A673 (cell line): ENCODE data around the gene DUXB. TPM values are rescaled to one million over a fixed set of nuclear protein-coding genes. Genes with fewer than 3 reads are reported as not detected.

Experiments
- BruUV-seq: library from RNA; stranded (reverse); fragments of 400-500 nt; replicated peaks from 2 replicates; lab custom pipeline; 2021; lab: Mats Ljungman, UMichigan
- CTCF ChIA-PET: fragments of 300-600 bp; sonication (Branson Sonifier 250); formaldehyde crosslinking; loops from one replicate; lab custom pipeline; 2022; ENCODE audit warnings: antibody characterized with exemption; lab: Charles Lee
- POLR2A ChIA-PET: fragments of 300-600 bp; sonication (Branson Sonifier 250); formaldehyde crosslinking; loops from one replicate; lab custom pipeline; 2022; ENCODE audit warnings: antibody characterized with exemption; ENCODE audit not compliant: low non-redundant PET; lab: Charles Lee
- DNase-seq: peaks from one replicate; pipeline ENCODE4 v3.0.0-alpha.2; 2015; ENCODE audit warnings: low spot score
- H3K27ac ChIP-seq: fragments of 200-600 bp; sonication (generic); 2 replicates; pipeline ENCODE4 v1.5.1; 2016; ENCODE audit warnings: mixed run types, low read depth, mild to moderate bottlenecking, mixed read lengths, antibody characterized with exemption, low read length; ENCODE audit not compliant: poor library complexity, severe bottlenecking
- H3K27me3 ChIP-seq: fragments of 200-600 bp; sonication (generic); replicated peaks from 2 replicates; pipeline ENCODE4 v1.6.1; 2017; ENCODE audit warnings: mixed run types, low read depth, mild to moderate bottlenecking, mixed read lengths, antibody characterized with exemption, low read length; ENCODE audit not compliant: insufficient read depth, poor library complexity
- H3K36me3 ChIP-seq: fragments of 200-600 bp; sonication (generic); 2 replicates; pipeline ENCODE4 v1.6.1; 2016; ENCODE audit warnings: mixed run types, mild to moderate bottlenecking, mixed read lengths, antibody characterized with exemption, low read length; ENCODE audit not compliant: insufficient read depth, poor library complexity, severe bottlenecking
- H3K4me1 ChIP-seq: fragments of 200-600 bp; sonication (generic); 2 replicates; pipeline ENCODE4 v1.6.1; 2017; ENCODE audit warnings: mixed run types, mild to moderate bottlenecking, mixed read lengths, antibody characterized with exemption, low read length; ENCODE audit not compliant: insufficient read depth, poor library complexity, severe bottlenecking
- H3K4me3 ChIP-seq: fragments of 200-600 bp; sonication (generic); 2 replicates; pipeline ENCODE4 v1.5.1; 2016; ENCODE audit warnings: low read depth, mixed run types, mild to moderate bottlenecking, mixed read lengths, low read length; ENCODE audit not compliant: poor library complexity, severe bottlenecking
- H3K9me3 ChIP-seq: fragments of 200-600 bp; sonication (generic); 2 replicates; pipeline ENCODE4 v1.6.1; 2016; ENCODE audit warnings: mixed run types, low read depth, mild to moderate bottlenecking, mixed read lengths, antibody characterized with exemption, low read length; ENCODE audit not compliant: poor library complexity, severe bottlenecking
- EZH2 ChIP-seq: fragments of 200-600 bp; sonication (generic); IDR thresholded peaks from 2 replicates; pipeline ENCODE4 v1.6.1; 2017; ENCODE audit warnings: borderline replicate concordance, low read depth, mild to moderate bottlenecking, mixed read lengths, antibody characterized with exemption, low read length; ENCODE audit not compliant: poor library complexity, severe bottlenecking
- intact Hi-C: fragments of 100-400 bp; cut with micrococcal nuclease; formaldehyde crosslinking; loops from one replicate; pipeline ENCODE4 v1.10.0; 2022; ENCODE audit not compliant: unreplicated experiment
- total RNA-seq: library from RNA; stranded (reverse); gene quantifications from 2 replicates; pipeline ENCODE4 v1.2.3, GENCODE V29; 2021
- TF ChIP-seq, protein P1 (sequence below): fragments of 300-800, 200-600 bp; sonication (generic); conservative IDR thresholded peaks from 2 replicates; pipeline ENCODE4 v1.5.1; 2017; ENCODE audit warnings: low read depth, mild to moderate bottlenecking, antibody characterized with exemption, low read length, moderate library complexity, mixed read lengths

Gene DUXB
- total RNA-seq, 1 experiment from 2014 or later, result not detected

DNA sequence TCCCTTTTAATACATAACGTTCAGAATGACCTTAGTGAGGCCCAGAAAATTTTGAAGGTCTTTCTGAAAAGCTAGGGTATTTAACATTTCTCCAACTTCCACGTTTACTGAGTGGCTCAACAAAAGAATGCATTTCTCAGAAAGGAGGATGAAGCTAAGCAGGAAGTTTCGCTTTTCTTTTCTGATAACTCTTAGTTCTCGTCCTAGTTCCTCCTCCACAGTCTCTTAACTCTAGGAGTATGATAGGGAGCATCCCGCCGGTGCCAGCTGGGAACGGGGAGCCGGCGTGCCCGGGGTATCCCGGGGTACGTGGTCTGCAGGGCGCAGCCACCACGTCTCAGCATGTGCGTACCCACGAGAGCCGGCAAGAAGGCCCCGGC is 54.2 kb downstream of the DUXB start:
- H3K4me3 ChIP-seq, result peak overlapping the region; percentile 95
- peak overlapping the region; percentile 86 for H3K27ac ChIP-seq
- H3K27me3 ChIP-seq, result no peaks in the 10 kb centered on the region
- H3K36me3 ChIP-seq, result peaks cover 33% of the 10 kb centered on the region
- CTCF ChIA-PET, result no interaction called here
- peaks cover 27% of the 10 kb centered on the region for H3K4me1 ChIP-seq
- intact Hi-C loops, result loop anchor here (2.0 to 5.0 kb wide), 2 partner anchors 22 to 115 kb away; no protein-coding TSS in a partner anchor
- TF ChIP-seq, protein P1, sequence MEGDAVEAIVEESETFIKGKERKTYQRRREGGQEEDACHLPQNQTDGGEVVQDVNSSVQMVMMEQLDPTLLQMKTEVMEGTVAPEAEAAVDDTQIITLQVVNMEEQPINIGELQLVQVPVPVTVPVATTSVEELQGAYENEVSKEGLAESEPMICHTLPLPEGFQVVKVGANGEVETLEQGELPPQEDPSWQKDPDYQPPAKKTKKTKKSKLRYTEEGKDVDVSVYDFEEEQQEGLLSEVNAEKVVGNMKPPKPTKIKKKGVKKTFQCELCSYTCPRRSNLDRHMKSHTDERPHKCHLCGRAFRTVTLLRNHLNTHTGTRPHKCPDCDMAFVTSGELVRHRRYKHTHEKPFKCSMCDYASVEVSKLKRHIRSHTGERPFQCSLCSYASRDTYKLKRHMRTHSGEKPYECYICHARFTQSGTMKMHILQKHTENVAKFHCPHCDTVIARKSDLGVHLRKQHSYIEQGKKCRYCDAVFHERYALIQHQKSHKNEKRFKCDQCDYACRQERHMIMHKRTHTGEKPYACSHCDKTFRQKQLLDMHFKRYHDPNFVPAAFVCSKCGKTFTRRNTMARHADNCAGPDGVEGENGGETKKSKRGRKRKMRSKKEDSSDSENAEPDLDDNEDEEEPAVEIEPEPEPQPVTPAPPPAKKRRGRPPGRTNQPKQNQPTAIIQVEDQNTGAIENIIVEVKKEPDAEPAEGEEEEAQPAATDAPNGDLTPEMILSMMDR, result no peak
- BruUV-seq, result TSS peak; percentile 48
- no peaks in the 10 kb centered on the region for H3K9me3 ChIP-seq
- POLR2A ChIA-PET, result interaction anchor here (0.5 kb wide), 1 partner anchor 68 kb away, joined by 3 read pairs; no protein-coding TSS in a partner anchor
- no peak for DNase-seq

DNA sequence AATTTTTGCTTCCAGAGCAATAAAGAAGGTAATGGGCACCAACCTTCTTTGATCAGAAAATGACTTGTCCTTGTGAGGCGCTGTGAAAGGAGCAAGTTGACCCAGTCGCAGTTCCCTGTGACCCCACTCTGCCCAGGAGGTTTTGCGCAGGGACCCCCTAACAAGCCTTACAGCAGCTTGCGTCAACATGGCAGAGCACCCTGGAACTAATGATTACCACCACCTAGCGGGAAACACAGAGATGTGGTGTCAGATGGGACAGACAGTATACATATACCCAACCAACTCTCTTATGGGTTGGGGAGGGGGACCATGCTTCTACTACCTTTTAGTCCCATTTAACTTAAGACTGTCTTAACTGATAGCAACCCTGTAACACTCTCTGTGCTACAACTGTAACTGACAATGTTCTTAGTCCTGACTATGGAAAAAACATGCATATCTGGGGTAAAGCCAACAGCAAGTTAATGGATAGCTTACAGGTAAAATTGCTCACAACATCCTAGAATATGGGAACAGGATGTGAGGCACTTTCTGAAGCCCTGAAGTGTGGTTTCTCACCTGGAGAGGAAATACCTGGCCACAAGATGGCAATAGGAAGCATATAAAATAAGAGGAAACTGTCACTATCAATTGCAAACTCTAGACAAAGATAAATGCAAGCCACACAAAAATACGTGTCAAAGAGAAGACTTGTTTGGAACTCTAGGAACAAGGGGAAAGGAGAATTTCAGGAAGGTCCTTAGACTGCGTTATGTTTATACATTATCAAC is 56.8 kb downstream of the DUXB start:
- H3K27me3 ChIP-seq, result no peaks in the 10 kb centered on the region
- ChIA-PET CTCF (no interaction called here), POLR2A (no interaction called here)
- no peak overlapping the region for H3K27ac ChIP-seq
- intact Hi-C loops, result loop anchor here (5.0 kb wide), 1 partner anchor 118 kb away; no protein-coding TSS in a partner anchor
- peaks cover 11% of the 10 kb centered on the region for H3K4me1 ChIP-seq
- peaks cover 59% of the 10 kb centered on the region for H3K36me3 ChIP-seq
- H3K9me3 ChIP-seq, result no peaks in the 10 kb centered on the region
- no peak for TF ChIP-seq EZH2
- TF ChIP-seq, protein P1, result no peak
- BruUV-seq, result no TSS peak
- H3K4me3 ChIP-seq, result no peak overlapping the region
- no peak for DNase-seq

Other genes with a start within 250 kb of the DUXB start
- 25.9 and 30.4 TPM in 2 replicates for gene TMEM170A, start 236.8 kb downstream of the DUXB start, total RNA-seq
- gene CHST6, start 206.0 kb downstream of the DUXB start, total RNA-seq, result 4.5 and 5.0 TPM in 2 replicates
- gene CHST5, start 165.4 kb downstream of the DUXB start, total RNA-seq, result 0.33 and 0.54 TPM in 2 replicates
- gene TMEM231, start 145.2 kb downstream of the DUXB start, total RNA-seq, result 17.3 and 19.4 TPM in 2 replicates
- 88.8 and 95.4 TPM in 2 replicates for gene GABARAPL2, start 135.1 kb downstream of the DUXB start, total RNA-seq
- gene ADAT1, start 78.2 kb downstream of the DUXB start, total RNA-seq, result 65.3 and 79.7 TPM in 2 replicates
- 244 and 253 TPM in 2 replicates for gene KARS1, start 53.8 kb downstream of the DUXB start, total RNA-seq
- gene TERF2IP, start 53.7 kb downstream of the DUXB start, total RNA-seq, result 43.0 and 48.5 TPM in 2 replicates
- not detected in 2 replicates for gene CPHXL2, start 24.5 kb downstream of the DUXB start, total RNA-seq
- gene CPHXL, start 25.0 kb upstream of the DUXB start, total RNA-seq, result not detected in 2 replicates